ENCODE results near the gene ALPI. TPM values are rescaled to one million over a fixed set of nuclear protein-coding genes. Genes with fewer than 3 reads are reported as not detected.

ALPI gene
- total and polyA plus RNA-seq, 7 donors: 0.05 to 0.14 TPM; not detected in 5

GRCh38 chr2:232415736-232416520, 40.0 kb upstream of the ALPI start:
- H3K27ac ChIP-seq: no peak overlapping the region
- intact Hi-C loops (cut with DNase I): no loop called here
- no peaks in the 10 kb centered on the region for H3K9me3 ChIP-seq
- peaks cover 0 to 63% (median 38%) of the 10 kb centered on the region in 3 donors for H3K27me3 ChIP-seq (ENCODE audit: insufficient read depth in 3 of 3, low read length in 2 of 3)
- ATAC-seq (no peak), DNase-seq (no peak)
- H3K4me1 ChIP-seq: peaks cover 12% of the 10 kb centered on the region
- TF ChIP-seq, protein P1, sequence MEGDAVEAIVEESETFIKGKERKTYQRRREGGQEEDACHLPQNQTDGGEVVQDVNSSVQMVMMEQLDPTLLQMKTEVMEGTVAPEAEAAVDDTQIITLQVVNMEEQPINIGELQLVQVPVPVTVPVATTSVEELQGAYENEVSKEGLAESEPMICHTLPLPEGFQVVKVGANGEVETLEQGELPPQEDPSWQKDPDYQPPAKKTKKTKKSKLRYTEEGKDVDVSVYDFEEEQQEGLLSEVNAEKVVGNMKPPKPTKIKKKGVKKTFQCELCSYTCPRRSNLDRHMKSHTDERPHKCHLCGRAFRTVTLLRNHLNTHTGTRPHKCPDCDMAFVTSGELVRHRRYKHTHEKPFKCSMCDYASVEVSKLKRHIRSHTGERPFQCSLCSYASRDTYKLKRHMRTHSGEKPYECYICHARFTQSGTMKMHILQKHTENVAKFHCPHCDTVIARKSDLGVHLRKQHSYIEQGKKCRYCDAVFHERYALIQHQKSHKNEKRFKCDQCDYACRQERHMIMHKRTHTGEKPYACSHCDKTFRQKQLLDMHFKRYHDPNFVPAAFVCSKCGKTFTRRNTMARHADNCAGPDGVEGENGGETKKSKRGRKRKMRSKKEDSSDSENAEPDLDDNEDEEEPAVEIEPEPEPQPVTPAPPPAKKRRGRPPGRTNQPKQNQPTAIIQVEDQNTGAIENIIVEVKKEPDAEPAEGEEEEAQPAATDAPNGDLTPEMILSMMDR (IDR thresholded peaks at IDR 0.05): no peak
- no peak overlapping the region for H3K4me3 ChIP-seq
- 92 to 93% (median 93%) methylated on average over 10 to 12 of the region's 12 CpGs for WGBS, 3 donors
- no peaks in the 10 kb centered on the region for H3K36me3 ChIP-seq (ENCODE audit: insufficient read depth in 1 of 2, low read depth in 1 of 2)

GRCh38 chr2:232416521-232417470, 39.2 kb upstream of the ALPI start:
- Histone ChIP-seq H3K36me3 (ENCODE audit: insufficient read depth in 1 of 2, low read depth in 1 of 2) (no peaks in the 10 kb centered on the region), H3K4me3 (no peak overlapping the region), H3K27ac (no peak overlapping the region), H3K9me3 (no peaks in the 10 kb centered on the region), H3K4me1 (peaks cover 12% of the 10 kb centered on the region), H3K27me3 (ENCODE audit: insufficient read depth in 3 of 3, low read length in 2 of 3) (peaks cover 0 to 71% (median 42%) of the 10 kb centered on the region in 3 donors)
- no peak for ATAC-seq
- DNase-seq: no peak
- intact Hi-C loops (cut with DNase I): no loop called here
- 91 to 95% (median 95%) methylated on average over 16 to 17 of the region's 17 CpGs for WGBS, 3 donors
- TF ChIP-seq, protein P1 (IDR thresholded peaks at IDR 0.05): no peak

DNA sequence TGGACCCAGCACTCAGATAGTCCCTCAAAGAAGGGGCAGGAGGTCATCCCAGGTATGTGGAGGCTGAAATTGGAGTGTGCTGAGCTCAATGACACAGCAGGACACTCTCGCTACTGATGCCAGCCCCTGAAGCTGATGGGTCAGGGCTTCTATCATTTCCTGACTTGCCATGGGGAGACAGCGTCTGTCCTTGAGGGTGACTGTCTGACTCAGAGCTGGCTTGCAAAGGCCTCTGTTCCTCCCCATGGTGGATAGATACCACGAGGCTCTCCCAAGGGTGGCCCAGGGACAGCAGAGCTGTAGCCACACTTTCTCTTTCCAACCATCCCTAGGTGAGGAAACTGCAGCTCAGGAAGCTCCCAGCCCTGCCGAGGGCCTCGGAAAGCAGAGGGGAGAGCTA, 38.5 kb upstream of the ALPI start:
- Histone ChIP-seq H3K27me3 (ENCODE audit: insufficient read depth in 3 of 3, low read length in 2 of 3) (peaks cover 0 to 78% (median 45%) of the 10 kb centered on the region in 3 donors), H3K36me3 (ENCODE audit: insufficient read depth in 1 of 2, low read depth in 1 of 2) (no peaks in the 10 kb centered on the region), H3K9me3 (peaks cover 4% of the 10 kb centered on the region), H3K27ac (no peak overlapping the region), H3K4me1 (peaks cover 12% of the 10 kb centered on the region), H3K4me3 (no peak overlapping the region)
- DNase-seq (no peak), ATAC-seq (no peak)
- 72 to 91% (median 75%) methylated on average over 5 of the region's 5 CpGs for WGBS, 3 donors
- TF ChIP-seq, protein P1 (IDR thresholded peaks at IDR 0.05): no peak
- intact Hi-C loops (cut with DNase I): no loop called here

GRCh38 chr2:232418056-232418455, 37.9 kb upstream of the ALPI start:
- no peak overlapping the region for H3K27ac ChIP-seq
- 58 to 62% (median 58%) methylated on average over 5 to 6 of the region's 6 CpGs for WGBS, 3 donors
- DNase-seq (no peak), ATAC-seq (no peak)
- H3K36me3 ChIP-seq (ENCODE audit: insufficient read depth in 1 of 2, low read depth in 1 of 2): no peaks in the 10 kb centered on the region
- peaks cover 12% of the 10 kb centered on the region for H3K4me1 ChIP-seq
- TF ChIP-seq, protein P1 (IDR thresholded peaks at IDR 0.05): no peak
- peaks cover 0 to 83% (median 45%) of the 10 kb centered on the region in 3 donors for H3K27me3 ChIP-seq (ENCODE audit: insufficient read depth in 3 of 3, low read length in 2 of 3)
- H3K4me3 ChIP-seq: no peak overlapping the region
- intact Hi-C loops (cut with DNase I): no loop called here
- peaks cover 8% of the 10 kb centered on the region for H3K9me3 ChIP-seq

All from psoas muscle (tissue), 8 donors.